ENCODE data around the gene RPL37A.

DNA sequence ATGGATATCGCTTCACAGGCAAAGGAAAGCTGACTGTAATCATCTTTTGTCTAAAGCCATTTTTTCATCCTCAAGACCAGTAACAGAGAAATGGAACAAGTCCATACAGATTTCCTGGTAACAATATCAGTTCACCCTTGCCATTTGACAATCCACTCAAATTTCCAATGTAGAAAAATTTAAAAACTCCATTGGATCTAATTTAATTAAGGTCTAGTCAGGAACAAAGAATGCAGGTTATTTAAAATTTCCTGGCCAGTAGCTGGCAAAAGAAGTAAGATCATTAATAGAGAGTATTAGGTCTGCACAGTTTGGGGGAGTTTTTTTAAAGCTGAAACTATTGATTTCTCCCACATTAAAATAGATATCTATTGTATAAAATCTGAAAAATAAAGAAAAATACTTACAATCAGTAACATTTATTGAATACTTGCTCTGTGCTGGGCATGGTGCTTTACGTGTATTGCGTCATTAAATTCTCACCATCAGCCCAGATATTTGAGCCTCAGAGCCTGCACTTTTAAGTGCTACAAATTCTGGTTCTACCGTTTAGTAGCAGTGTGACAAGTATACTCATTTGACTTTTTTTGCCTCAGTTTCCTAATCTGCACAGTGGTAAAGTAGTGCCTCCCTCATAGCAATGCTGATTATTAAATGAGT is 44.6 kb upstream of the RPL37A start:
- TF ChIP-seq POLR2A (IDR thresholded peaks at IDR 0.05; ENCODE audit: low read length) (no peak), GATA1 (IDR thresholded peaks at IDR 0.05; ENCODE audit: low read depth, low read length) (no peak)

All from erythroblast (primary cell).